HK-2 (cell line): ENCODE measurements around the gene FXYD5.

Source experiments
- DNase-seq: peaks from one replicate; pipeline ENCODE4 v3.0.0-alpha.2; 2018; ENCODE audit not compliant: unreplicated experiment

Gene FXYD5

GRCh38 chr19:35177377-35178274 lies 23.1 kb downstream of the FXYD5 start:
- DNase-seq: no peak

DNA sequence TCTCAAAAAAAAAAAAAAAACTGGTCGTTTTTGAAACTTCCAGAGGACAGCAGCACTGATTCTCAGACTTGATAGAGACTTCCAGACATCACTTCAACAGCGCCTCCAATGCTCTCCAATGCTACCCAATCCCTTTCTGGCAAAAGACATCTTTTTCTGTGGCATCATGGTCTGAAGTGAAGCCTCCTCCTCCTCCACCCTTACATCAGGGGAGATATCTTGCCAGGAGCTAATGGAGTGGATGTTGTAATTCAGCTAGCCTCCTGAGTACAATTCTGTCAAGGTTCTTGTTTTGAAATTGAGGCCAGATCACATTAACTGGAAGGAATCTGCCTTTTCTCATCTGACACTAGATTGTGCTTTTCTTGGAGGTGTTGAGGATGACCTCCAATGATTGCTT lies 24.2 kb downstream of the FXYD5 start:
- DNase-seq: no peak

- no peak for DNase-seq
Observed at GRCh38 chr19:35179830-35180229, 25.3 kb downstream of the FXYD5 start.

DNA sequence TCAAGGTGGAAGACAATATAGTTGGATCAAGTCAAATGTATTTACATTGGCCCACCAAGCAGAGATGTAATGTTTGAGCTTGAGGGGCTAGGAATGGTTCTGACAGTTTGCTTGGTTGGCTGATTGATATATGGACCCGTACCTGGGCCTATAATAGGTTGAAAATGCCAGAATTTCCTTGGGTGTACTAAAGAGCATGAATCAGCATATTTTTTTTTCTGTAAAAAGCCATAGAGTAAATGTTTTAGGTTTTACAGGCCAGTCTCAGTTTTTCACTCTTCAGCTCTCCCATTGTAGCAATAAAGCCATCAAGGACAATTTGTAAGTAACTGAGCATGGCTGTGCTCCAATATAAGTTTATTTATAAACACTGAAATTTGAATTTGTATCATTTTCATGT lies 26.9 kb downstream of the FXYD5 start:
- no peak for DNase-seq

DNA sequence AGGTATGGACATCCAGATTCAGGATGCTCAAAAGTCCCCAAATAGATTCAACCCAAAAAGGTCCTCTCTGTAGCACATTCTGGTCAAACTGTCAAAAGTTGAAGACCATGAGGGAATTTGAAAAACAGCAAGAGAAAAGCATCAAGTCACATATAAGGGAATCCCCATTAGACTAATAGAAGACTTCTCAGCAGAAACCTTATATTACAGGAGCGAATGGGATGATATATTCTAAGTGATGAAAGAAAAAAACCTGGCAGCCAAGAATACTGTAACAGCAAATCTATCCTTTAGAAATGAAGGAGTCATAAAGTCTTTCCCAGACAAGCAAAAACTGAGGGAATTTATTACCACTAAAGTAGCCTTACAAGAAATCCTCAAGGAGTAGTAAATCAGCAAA lies 29.7 kb downstream of the FXYD5 start:
- DNase-seq: no peak

DNA sequence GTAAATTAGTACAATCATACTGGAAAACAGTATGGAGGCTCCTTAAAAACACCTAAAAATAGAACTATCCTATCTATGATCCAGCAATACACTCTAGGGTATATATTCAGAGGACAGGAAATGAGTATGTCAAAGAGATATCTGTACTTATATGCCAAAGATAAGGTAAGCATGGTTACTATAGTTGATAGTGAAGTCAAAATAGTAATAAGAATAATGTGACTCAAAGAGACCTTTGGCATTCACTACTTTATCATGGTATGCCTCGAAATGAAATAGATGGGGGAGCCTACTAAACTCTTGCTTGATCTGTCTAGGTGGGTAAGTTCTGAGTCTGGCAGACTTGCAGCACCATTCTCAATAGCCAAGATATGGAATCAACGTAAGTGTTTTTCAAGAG lies 30.3 kb downstream of the FXYD5 start:
- no peak for DNase-seq

GRCh38 chr19:35194012-35194984 lies 39.8 kb downstream of the FXYD5 start:
- DNase-seq: no peak

GRCh38 chr19:35195830-35196229 lies 41.3 kb downstream of the FXYD5 start:
- peak; percentile 41 for DNase-seq

- peak; percentile 14 for DNase-seq
Observed at GRCh38 chr19:35196861-35197260, 42.3 kb downstream of the FXYD5 start.

DNA sequence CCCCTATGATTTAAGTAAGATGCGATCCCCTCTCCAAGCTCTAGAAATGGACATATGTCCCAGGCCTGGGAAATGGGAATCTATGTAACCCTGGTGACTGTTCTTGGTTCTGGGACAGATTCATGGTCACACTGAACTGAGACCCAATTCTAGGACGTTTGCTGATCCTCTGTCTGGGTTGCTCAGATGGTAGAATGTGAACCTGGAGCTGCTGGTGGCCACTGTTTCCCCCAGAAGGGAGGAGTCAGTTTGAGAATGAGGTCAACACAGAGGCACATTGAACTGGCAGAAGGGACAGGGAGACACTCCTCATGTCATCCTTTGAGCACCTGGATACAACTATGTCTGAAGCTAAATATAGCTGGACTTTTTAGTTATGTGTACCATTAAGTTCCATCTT lies 44.9 kb downstream of the FXYD5 start:
- DNase-seq: no peak

DNA sequence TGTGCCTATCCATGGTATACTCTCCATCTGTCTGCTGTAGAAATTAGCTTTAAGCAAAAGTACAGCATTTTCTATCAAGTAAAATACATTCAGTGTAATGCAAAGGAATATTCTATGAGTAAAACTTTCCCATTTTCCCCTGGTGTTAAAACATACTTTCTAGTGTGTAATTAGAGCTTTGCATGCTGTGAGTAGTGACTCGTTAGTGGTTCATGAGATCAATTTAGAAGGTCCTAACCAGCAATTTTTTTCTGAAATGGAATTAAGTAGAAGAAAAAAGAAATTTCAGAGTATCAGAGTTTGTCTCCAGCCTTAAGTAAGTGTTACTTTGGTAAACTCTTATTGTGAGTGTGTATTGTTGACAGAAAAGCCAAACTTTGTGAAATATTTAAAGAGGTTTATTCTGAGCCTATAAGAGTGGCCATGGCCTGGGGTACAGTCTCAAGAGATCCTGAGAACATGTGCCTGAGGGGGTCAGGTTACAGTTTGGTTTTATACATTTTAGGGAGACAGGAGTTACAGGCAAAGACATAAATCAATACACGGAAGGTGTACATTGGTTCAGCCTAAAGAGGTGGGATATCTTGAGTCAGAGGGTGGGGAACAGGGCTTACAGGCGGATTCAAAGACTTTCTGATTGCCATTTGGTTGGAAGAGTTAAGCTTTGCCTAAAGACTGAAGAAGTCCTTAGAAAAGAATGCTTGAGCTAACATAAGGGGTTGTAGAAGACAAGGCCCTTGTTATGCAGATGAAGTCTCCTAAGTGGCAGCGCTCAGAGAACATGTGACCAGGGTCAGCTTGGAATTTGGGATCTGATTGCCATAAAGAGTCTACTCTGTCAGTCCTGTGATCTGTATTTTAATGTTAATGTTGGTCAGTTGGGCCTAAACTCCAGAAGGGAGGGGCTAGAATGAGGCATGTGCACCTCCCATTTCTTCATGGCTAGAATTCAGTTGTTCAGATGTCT lies 48.5 kb downstream of the FXYD5 start:
- no peak for DNase-seq

DNA sequence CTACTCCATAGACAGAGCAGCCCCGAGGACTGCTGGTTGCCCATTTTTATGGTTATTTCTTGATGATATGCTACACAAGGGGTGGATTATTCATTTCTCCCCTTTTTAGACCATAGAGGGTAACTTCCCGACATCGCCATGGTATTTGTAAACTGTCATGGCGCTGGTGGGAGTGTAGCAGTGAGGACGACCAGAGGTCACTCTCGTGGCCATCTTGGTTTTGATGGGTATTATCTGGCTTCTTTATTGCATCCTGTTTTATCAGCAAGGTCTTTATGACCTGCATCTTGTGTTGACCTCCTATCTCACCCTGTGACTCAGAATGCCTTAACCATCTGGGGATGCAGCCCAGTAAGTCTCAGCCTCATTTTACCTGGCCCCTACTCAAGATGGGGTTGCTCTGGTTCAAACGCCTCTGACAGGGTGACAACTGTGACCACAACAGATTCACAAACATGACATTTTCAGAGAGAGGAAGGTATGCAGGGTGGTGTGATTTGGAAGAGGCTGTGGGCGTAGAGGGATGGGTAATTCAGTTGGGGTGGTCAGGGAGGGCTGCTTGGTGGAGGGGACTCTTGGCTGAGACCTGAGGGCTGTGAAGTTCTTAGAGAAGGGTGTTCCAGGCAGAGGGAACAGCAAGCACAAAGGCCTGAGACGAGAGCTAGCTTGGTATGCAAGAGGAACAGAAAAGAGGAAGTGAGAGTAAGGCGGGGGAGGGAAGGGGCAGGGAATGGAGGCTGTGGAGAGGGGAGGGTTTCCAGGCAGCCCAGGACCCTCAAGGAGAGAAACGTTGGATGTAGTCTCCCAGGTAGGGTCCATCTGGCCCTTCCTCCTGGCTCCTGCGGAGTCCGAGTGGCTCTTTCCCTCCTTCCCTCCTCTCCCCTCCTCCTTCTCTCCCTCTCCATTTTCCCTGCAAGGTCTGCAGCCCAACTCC lies 50.5 kb downstream of the FXYD5 start:
- DNase-seq: no peak

- DNase-seq: no peak
Observed at GRCh38 chr19:35205733-35206323, 51.3 kb downstream of the FXYD5 start.

GRCh38 chr19:35206379-35206778 lies 51.8 kb downstream of the FXYD5 start:
- DNase-seq: no peak

DNA sequence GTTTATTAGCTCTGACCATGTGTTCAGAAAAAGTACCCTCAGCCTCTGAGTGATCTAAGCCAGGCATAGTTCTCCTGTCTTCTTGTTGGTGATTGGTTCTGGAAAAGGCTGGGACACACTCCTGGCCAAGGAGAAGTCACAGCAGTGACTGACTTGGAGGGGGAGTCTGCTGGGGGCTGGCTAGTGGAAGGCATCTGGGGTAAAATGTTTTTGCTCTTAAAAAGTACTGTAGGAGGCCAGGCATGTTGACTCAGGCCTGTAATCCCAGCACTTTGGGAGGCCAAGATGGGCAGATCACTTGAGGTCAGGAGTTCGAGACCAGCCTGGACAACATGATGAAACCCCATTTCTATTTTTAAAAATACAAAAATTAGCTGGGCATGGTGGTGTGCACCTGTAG lies 52.3 kb downstream of the FXYD5 start:
- DNase-seq: no peak

GRCh38 chr19:35207391-35207871 lies 52.9 kb downstream of the FXYD5 start:
- no peak for DNase-seq

DNA sequence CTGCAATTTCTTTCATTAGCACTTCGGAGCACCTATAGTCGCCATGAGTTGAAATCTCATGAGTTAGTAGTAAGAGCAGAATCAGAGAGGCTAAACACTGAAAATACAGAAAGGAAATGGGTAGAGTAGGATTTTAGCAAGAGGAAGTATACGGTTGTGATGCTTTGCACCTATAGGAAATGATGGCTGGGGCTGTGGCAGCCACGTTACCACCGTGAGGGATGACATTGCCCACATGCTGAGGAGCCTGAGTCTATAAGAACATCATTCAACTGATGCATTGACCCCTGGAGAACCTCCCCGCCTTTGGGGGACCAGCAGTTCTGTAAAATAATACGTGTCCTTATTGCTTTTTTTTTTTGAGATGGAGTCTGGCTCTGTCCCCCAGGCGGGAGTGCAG lies 53.6 kb downstream of the FXYD5 start:
- no peak for DNase-seq

- DNase-seq: no peak
Observed at GRCh38 chr19:35209646-35210045, 55.1 kb downstream of the FXYD5 start.

DNA sequence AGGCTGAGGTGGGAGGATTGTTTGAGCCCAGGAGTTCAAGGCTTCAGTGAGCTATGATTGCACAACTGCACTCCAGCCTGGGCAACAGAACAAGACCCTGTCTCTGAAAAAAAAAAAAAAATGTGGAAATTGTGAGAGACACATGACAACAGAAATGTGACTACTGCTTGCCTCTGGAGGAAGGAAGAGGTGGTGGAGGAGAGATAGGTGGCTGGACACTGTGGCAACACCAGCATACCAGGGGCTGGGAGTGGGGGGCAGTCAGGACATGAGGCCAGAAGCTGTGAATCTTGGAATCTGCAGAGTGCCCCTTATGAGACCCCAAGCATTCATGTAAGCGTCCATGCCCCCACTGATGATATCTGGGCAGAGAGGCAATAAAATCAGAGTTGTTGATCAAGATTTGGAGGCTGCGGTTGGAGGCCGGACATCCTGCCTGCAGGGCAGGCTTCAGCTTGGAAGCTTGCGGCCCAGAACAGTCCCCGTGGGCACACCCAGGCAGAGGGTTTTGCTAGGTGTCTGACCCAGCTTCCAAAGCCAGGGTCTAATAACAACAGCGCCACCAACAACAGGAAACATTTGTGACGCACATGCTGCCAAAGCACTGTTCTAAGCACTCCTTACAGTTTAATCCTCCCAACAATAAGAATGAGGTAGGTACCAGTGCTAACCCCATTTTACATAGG lies 57.2 kb downstream of the FXYD5 start:
- no peak for DNase-seq
